Heart right ventricle (tissue), 16 donors: ENCODE measurements around the gene SAPCD1. TPM values are rescaled to one million over a fixed set of nuclear protein-coding genes. Genes with fewer than 3 reads are reported as not detected.

Experiments
- ATAC-seq, 8 donors: fragments of 200-7000 bp; cut with Tn5 transposase; one replicate each; pipeline ENCODE4 v1.9.1; 2020; ENCODE audit warnings: mild to moderate bottlenecking in 8 of 8, moderate library complexity in 8 of 8, moderate number of reproducible peaks in 1 of 8
- DNase-seq, 2 donors: peaks; one replicate each; pipeline ENCODE4 v3.0.0-alpha.2; 2020
- H3K27ac ChIP-seq, 10 donors: fragments of 200-600 bp; sonication (generic) in 2 of 10; one replicate each; pipeline versions ENCODE4 v1.5.0 to v1.8.0; 2020 to 2022; ENCODE audit warnings: mild to moderate bottlenecking in 3 of 10
- H3K27me3 ChIP-seq, 7 donors: fragments of 200-600 bp; one replicate each; pipeline ENCODE4 v1.8.0; 2021 to 2022; ENCODE audit warnings: mild to moderate bottlenecking in 2 of 7
- H3K36me3 ChIP-seq, 9 donors: fragments of 200-600 bp; sonication (generic) in 1 of 9; one replicate each; pipeline versions ENCODE4 v1.5.0 to v1.8.0; 2020 to 2022; ENCODE audit warnings: mild to moderate bottlenecking in 2 of 9
- H3K4me1 ChIP-seq, 9 donors: fragments of 200-600 bp; sonication (generic) in 1 of 9; one replicate each; pipeline versions ENCODE4 v1.5.0 to v1.8.0; 2020 to 2022; ENCODE audit warnings: mild to moderate bottlenecking in 4 of 9
- H3K4me3 ChIP-seq, 10 donors: fragments of 200-600 bp; sonication (generic) in 2 of 10; one replicate each; pipeline versions ENCODE4 v1.5.0 to v1.8.0; 2020 to 2022; ENCODE audit warnings: mild to moderate bottlenecking in 7 of 10, moderate library complexity in 2 of 10
- H3K9me3 ChIP-seq, 11 donors: fragments of 200-600 bp in 10 of 11; sonication (generic) in 2 of 11; one replicate each; pipeline versions ENCODE4 v1.5.0 to v1.8.0; 2013 to 2022; ENCODE audit warnings: mild to moderate bottlenecking in 2 of 11, control low read depth in 1 of 11, moderate library complexity in 1 of 11
- CTCF ChIP-seq, 9 donors: fragments of 200-600 bp; sonication (generic) in 2 of 9; IDR thresholded peaks; one replicate each; pipeline versions ENCODE4 v1.5.0 to v1.8.0; 2021 to 2022; ENCODE audit warnings: antibody characterized with exemption in 9 of 9, mild to moderate bottlenecking in 5 of 9, moderate library complexity in 1 of 9
- WGBS, 2 donors: extraction: QIAGEN DNeasy Blood & Tissue Kit; methylation state at CpG; one replicate each; pipeline ENCODE4 v1.1.7; 2013; ENCODE audit warnings: inconsistent platforms in 1 of 2; 5-methylcytosine and 5-hydroxymethylcytosine counted together
- intact Hi-C, 10 donors: fragments of 100-400 bp; cut with DNase I; formaldehyde crosslinking; loops; one replicate each; pipeline versions ENCODE4 v1.11.1 to v1.14.2; 2022
- polyA plus RNA-seq, 2 donors: library from polyadenylated mRNA; stranded (reverse); fragments of 200-250 nt; gene quantifications; one replicate each; pipeline ENCODE4 v1.2.3, GENCODE V29; 2013
- total RNA-seq, 10 donors: library from RNA; stranded (reverse); fragmentation: NEBNext Ultra II Directional in 3 of 10; extraction: Animal tissue kit (Norgen Biotek cat#: 25700) in 3 of 10; gene quantifications; one replicate each; pipeline versions ENCODE4 v1.2.1 to v1.2.4, GENCODE V29; 2021 to 2023
- donor health status: Arrhythmogenic right ventricular cardiomyopathy.
- donor health status: ischemic (EF 13 %, LVEDD 7.1; RV severe dilation, severe dysfunction).
- donor health status: healthy with polysubstance abuse.
- donor health status: DM: no; HTN: yes; CAD: no.
- donor health status: DM: no; HTN: no; CAD: no.
- donor health status: ischemic (EF 25% LVEDD 6.9; RV normal size, moderate dysfunction).
- donor health status: ischemic (EF 25% LVEDD 5.7; RV mildly dilated, moderate dysfunction).
- donor health status: healthy.
- donor health status: DM: yes; HTN: yes; CAD: no.
- donor health status: Ischemic cardiomyopathy.
- donor health status: ischemic (EF 35%, LVEDD 5.7; RV mildly dilated, moderate dysfunction).
- donor health status: nonischemic (EF 11% LVEDD 7.7; RV severe dilation, severe dysfunction).
- donor health status: DM: yes; HTN: yes; CAD: no.
- donor health status: PGD.
- donor health status: ischemic (EF 29% LVEDD 5.4; RV normal size, mild dysfunction).
- donor health status: nonischemic (EF 23%, LVEDD 6.1; RV moderate dilation, normal function).

SAPCD1 gene
- total and polyA plus RNA-seq, 12 donors: 0.36 to 1.9 (median 0.72) TPM; not detected in 3

- no peaks in the 10 kb centered on the region for H3K27me3 ChIP-seq
- H3K4me3 ChIP-seq: peak overlapping the region in 6 of 10 donors; percentile 58 to 71 (median 70)
- H3K4me1 ChIP-seq: peaks cover 5 to 27% (median 16%) of the 10 kb centered on the region in 9 donors
- no peaks in the 10 kb centered on the region for H3K9me3 ChIP-seq
- DNase-seq (no peak), ATAC-seq (no peak)
- WGBS, 2 donors: 95 to 96% methylated on average over 7 of the region's 7 CpGs
- intact Hi-C loops: loop anchor here in 1 of 10 donors (5.0 kb wide), 1 partner anchor 76 kb away; the partner anchor contains the start of gene CLIC1
- H3K27ac ChIP-seq: peak overlapping the region; percentile 95 to 100 (median 99)
- no peak for TF ChIP-seq CTCF (IDR thresholded peaks at IDR 0.05)
- no peaks in the 10 kb centered on the region for H3K36me3 ChIP-seq
Observed at GRCh38 chr6:31813465-31813849, 51.0 kb downstream of the SAPCD1 start.

Other genes with a start within 250 kb of the SAPCD1 start
Only the 30 nearest of the 42 such genes appear.
- 10 to 100 TPM in 1 of 10 donors, 1 to 10 TPM in 9; 2.6 to 35.6 (median 3.9) TPM for gene LST1, start 176.4 kb upstream of the SAPCD1 start, total RNA-seq
- gene LST1, start 176.4 kb upstream of the SAPCD1 start, polyA plus RNA-seq: 1 to 10 TPM; 6.5 to 8.7 TPM
- gene NCR3, start 169.7 kb upstream of the SAPCD1 start, total RNA-seq: 1 to 10 TPM in 1 of 10 donors, under 1 TPM in 2, not detected in 7; 0.31 to 1.0 (median 0.33) TPM
- gene NCR3, start 169.7 kb upstream of the SAPCD1 start, polyA plus RNA-seq: not detected
- gene AIF1, start 147.4 kb upstream of the SAPCD1 start, total RNA-seq: 10 to 100 TPM in 3 of 10 donors, 1 to 10 TPM in 7; 2.8 to 62.1 (median 6.2) TPM
- 10 to 100 TPM; 18.2 to 20.2 TPM for gene AIF1, start 147.4 kb upstream of the SAPCD1 start, polyA plus RNA-seq
- 100 to 1,000 TPM in 4 of 10 donors, 10 to 100 TPM in 6; 83.9 to 105 (median 98.9) TPM for gene PRRC2A, start 141.9 kb upstream of the SAPCD1 start, total RNA-seq
- gene PRRC2A, start 141.9 kb upstream of the SAPCD1 start, polyA plus RNA-seq: 100 to 1,000 TPM in 1 of 2 donors, 10 to 100 TPM in 1; 93.4 to 179 TPM
- 100 to 1,000 TPM; 262 to 347 (median 300) TPM for gene BAG6, start 110.0 kb upstream of the SAPCD1 start, total RNA-seq
- gene BAG6, start 110.0 kb upstream of the SAPCD1 start, polyA plus RNA-seq: 100 to 1,000 TPM; 311 to 522 TPM
- 1 to 10 TPM; 1.8 to 3.9 (median 2.5) TPM for gene APOM, start 106.8 kb upstream of the SAPCD1 start, total RNA-seq
- gene APOM, start 106.8 kb upstream of the SAPCD1 start, polyA plus RNA-seq: 1 to 10 TPM; 3.2 to 7.4 TPM
- 10 to 100 TPM; 15.9 to 23.3 (median 18.0) TPM for gene C6orf47, start 101.9 kb upstream of the SAPCD1 start, total RNA-seq
- 10 to 100 TPM; 18.5 to 22.2 TPM for gene C6orf47, start 101.9 kb upstream of the SAPCD1 start, polyA plus RNA-seq
- 10 to 100 TPM; 14.5 to 23.8 (median 18.3) TPM for gene GPANK1, start 97.7 kb upstream of the SAPCD1 start, total RNA-seq
- 10 to 100 TPM; 15.4 to 17.8 TPM for gene GPANK1, start 97.7 kb upstream of the SAPCD1 start, polyA plus RNA-seq
- 100 to 1,000 TPM; 101 to 153 (median 115) TPM for gene CSNK2B, start 96.6 kb upstream of the SAPCD1 start, total RNA-seq
- 100 to 1,000 TPM; 109 to 199 TPM for gene CSNK2B, start 96.6 kb upstream of the SAPCD1 start, polyA plus RNA-seq
- 1 to 10 TPM; 2.4 to 6.7 (median 3.8) TPM for gene LY6G5B, start 92.7 kb upstream of the SAPCD1 start, total RNA-seq
- gene LY6G5B, start 92.7 kb upstream of the SAPCD1 start, polyA plus RNA-seq: 1 to 10 TPM; 3.6 to 7.3 TPM
- gene LY6G5C, start 81.6 kb upstream of the SAPCD1 start, total RNA-seq: 1 to 10 TPM; 1.2 to 3.5 (median 1.9) TPM
- 1 to 10 TPM; 2.0 to 2.6 TPM for gene LY6G5C, start 81.6 kb upstream of the SAPCD1 start, polyA plus RNA-seq
- 10 to 100 TPM; 24.3 to 40.3 (median 28.7) TPM for gene ABHD16A, start 59.3 kb upstream of the SAPCD1 start, total RNA-seq
- 10 to 100 TPM; 28.0 to 45.2 TPM for gene ABHD16A, start 59.3 kb upstream of the SAPCD1 start, polyA plus RNA-seq
- not detected for gene LY6G6F, start 55.8 kb upstream of the SAPCD1 start, total RNA-seq
- not detected for gene LY6G6F, start 55.8 kb upstream of the SAPCD1 start, polyA plus RNA-seq
- gene LY6G6D, start 47.3 kb upstream of the SAPCD1 start, total RNA-seq: not detected
- not detected for gene LY6G6D, start 47.3 kb upstream of the SAPCD1 start, polyA plus RNA-seq
- gene LY6G6C, start 40.9 kb upstream of the SAPCD1 start, total RNA-seq: not detected
- gene LY6G6C, start 40.9 kb upstream of the SAPCD1 start, polyA plus RNA-seq: not detected
- under 1 TPM in 7 of 10 donors, not detected in 3; 0.11 to 0.97 (median 0.27) TPM for gene MPIG6B, start 39.3 kb upstream of the SAPCD1 start, total RNA-seq
- under 1 TPM; 0.13 to 0.37 TPM for gene MPIG6B, start 39.3 kb upstream of the SAPCD1 start, polyA plus RNA-seq
- gene DDAH2, start 33.4 kb upstream of the SAPCD1 start, total RNA-seq: 10 to 100 TPM; 35.2 to 61.6 (median 51.5) TPM
- 100 to 1,000 TPM in 1 of 2 donors, 10 to 100 TPM in 1; 96.4 to 117 TPM for gene DDAH2, start 33.4 kb upstream of the SAPCD1 start, polyA plus RNA-seq
- 100 to 1,000 TPM in 2 of 10 donors, 10 to 100 TPM in 8; 64.5 to 219 (median 87.9) TPM for gene CLIC1, start 26.1 kb upstream of the SAPCD1 start, total RNA-seq
- 100 to 1,000 TPM in 1 of 2 donors, 10 to 100 TPM in 1; 51.1 to 400 TPM for gene CLIC1, start 26.1 kb upstream of the SAPCD1 start, polyA plus RNA-seq
- 1 to 10 TPM in 8 of 10 donors, under 1 TPM in 2; 0.89 to 4.3 (median 2.6) TPM for gene MSH5, start 22.7 kb upstream of the SAPCD1 start, total RNA-seq
- 1 to 10 TPM in 1 of 2 donors, under 1 TPM in 1; 0.97 to 6.1 TPM for gene MSH5, start 22.7 kb upstream of the SAPCD1 start, polyA plus RNA-seq
- 10 to 100 TPM in 9 of 10 donors, 1 to 10 TPM in 1; 10.0 to 28.3 (median 20.8) TPM for gene VWA7, start 14.7 kb downstream of the SAPCD1 start, total RNA-seq
- 1 to 10 TPM; 2.2 to 6.6 TPM for gene VWA7, start 14.7 kb downstream of the SAPCD1 start, polyA plus RNA-seq
- 10 to 100 TPM; 22.4 to 43.4 (median 29.5) TPM for gene VARS1, start 33.1 kb downstream of the SAPCD1 start, total RNA-seq
- 10 to 100 TPM; 26.5 to 44.0 TPM for gene VARS1, start 33.1 kb downstream of the SAPCD1 start, polyA plus RNA-seq
- gene LSM2, start 44.3 kb downstream of the SAPCD1 start, total RNA-seq: 10 to 100 TPM; 18.9 to 27.6 (median 23.0) TPM
- 10 to 100 TPM; 17.5 to 52.0 TPM for gene LSM2, start 44.3 kb downstream of the SAPCD1 start, polyA plus RNA-seq
- gene HSPA1L, start 52.6 kb downstream of the SAPCD1 start, total RNA-seq: 1 to 10 TPM; 1.1 to 2.9 (median 1.9) TPM
- gene HSPA1L, start 52.6 kb downstream of the SAPCD1 start, polyA plus RNA-seq: 1 to 10 TPM in 1 of 2 donors, under 1 TPM in 1; 0.80 to 1.4 TPM
- gene HSPA1A, start 52.9 kb downstream of the SAPCD1 start, total RNA-seq: 100 to 1,000 TPM; 202 to 679 (median 259) TPM
- gene HSPA1A, start 52.9 kb downstream of the SAPCD1 start, polyA plus RNA-seq: 100 to 1,000 TPM; 113 to 166 TPM
- 100 to 1,000 TPM; 126 to 258 (median 169) TPM for gene HSPA1B, start 65.1 kb downstream of the SAPCD1 start, total RNA-seq
- 100 to 1,000 TPM in 1 of 2 donors, 10 to 100 TPM in 1; 16.9 to 122 TPM for gene HSPA1B, start 65.1 kb downstream of the SAPCD1 start, polyA plus RNA-seq
- 10 to 100 TPM; 18.1 to 32.4 (median 22.3) TPM for gene NEU1, start 100.2 kb downstream of the SAPCD1 start, total RNA-seq
- 10 to 100 TPM; 15.7 to 48.0 TPM for gene NEU1, start 100.2 kb downstream of the SAPCD1 start, polyA plus RNA-seq
- gene SLC44A4, start 116.3 kb downstream of the SAPCD1 start, total RNA-seq: under 1 TPM in 2 of 10 donors, not detected in 8; 0.14 to 0.24 TPM
- gene SLC44A4, start 116.3 kb downstream of the SAPCD1 start, polyA plus RNA-seq: under 1 TPM in 1 of 2 donors, not detected in 1; 0.03 TPM
- gene EHMT2, start 135.0 kb downstream of the SAPCD1 start, total RNA-seq: 10 to 100 TPM in 9 of 10 donors, 1 to 10 TPM in 1; 6.4 to 18.7 (median 14.2) TPM
- 10 to 100 TPM; 13.2 to 21.7 TPM for gene EHMT2, start 135.0 kb downstream of the SAPCD1 start, polyA plus RNA-seq
- gene ZBTB12, start 139.4 kb downstream of the SAPCD1 start, total RNA-seq: 1 to 10 TPM; 1.5 to 4.9 (median 2.8) TPM
- 1 to 10 TPM; 2.0 TPM for gene ZBTB12, start 139.4 kb downstream of the SAPCD1 start, polyA plus RNA-seq
- gene C2, start 165.1 kb downstream of the SAPCD1 start, total RNA-seq: 10 to 100 TPM in 2 of 10 donors, 1 to 10 TPM in 8; 2.0 to 63.0 (median 4.2) TPM
- gene C2, start 165.1 kb downstream of the SAPCD1 start, polyA plus RNA-seq: 1 to 10 TPM; 1.1 to 1.7 TPM